ENCODE measurements around the gene RAD50. TPM values are rescaled to one million over a fixed set of nuclear protein-coding genes. Genes with fewer than 3 reads are reported as not detected.
A peak's percentile ranks its signal among the peaks of the same experiment; 100 is the strongest.

The RAD50 gene
- total and polyA plus RNA-seq, 10 of the 15 experiments (the other 5 are each of a cell fraction or from before 2014, with no cell fraction given) = 12.8 to 68.6 (median 47.0) TPM

GRCh38 chr5:132525299-132525724 lies 31.5 kb upstream of the RAD50 start (continued):
- TF ChIP-seq E4F1 (IDR thresholded peaks at IDR 0.05; ENCODE audit: borderline replicate concordance, partially characterized antibody) (no peak), BCL3 (IDR thresholded peaks at IDR 0.05; ENCODE audit: borderline replicate concordance, insufficient read depth, low read depth, low read length, poor library complexity, severe bottlenecking) (peak; percentile 71), PBX3 (IDR thresholded peaks at IDR 0.05; ENCODE audit: insufficient replicate concordance, low read depth, low read length) (no peak), CREM (IDR thresholded peaks at IDR 0.05; ENCODE audit: low read depth) (peak; percentile 86), MXI1 (IDR thresholded peaks at IDR 0.05; ENCODE audit: low read depth, low read length) (no peak; the same call in 1 of the 2 replicates), EED (IDR thresholded peaks at IDR 0.05; ENCODE audit: low read depth) (peak; percentile 97), SIN3A (IDR thresholded peaks at IDR 0.05; ENCODE audit: low read depth, low read length) (no peak), ZNF24 (IDR thresholded peaks at IDR 0.05) (peak; percentile 63), SP1 (IDR thresholded peaks at IDR 0.05; ENCODE audit: low read depth, low read length) (peak; percentile 64), SMAD5 (IDR thresholded peaks at IDR 0.05; ENCODE audit: low read depth) (no peak), NBN (IDR thresholded peaks at IDR 0.05) (peak; percentile 92), RB1 (IDR thresholded peaks at IDR 0.05; ENCODE audit: borderline replicate concordance) (no peak), TAF1 (IDR thresholded peaks at IDR 0.05; ENCODE audit: borderline replicate concordance, low read depth, low read length) (no peak), POLR2AphosphoS5 (IDR thresholded peaks at IDR 0.05; ENCODE audit: low read length) (no peak), ELK1 (IDR thresholded peaks at IDR 0.05; ENCODE audit: low read depth, low read length) (no peak), ZNF592 (IDR thresholded peaks at IDR 0.05) (no peak), IRF3 (IDR thresholded peaks at IDR 0.05) (no peak), BRCA1 (IDR thresholded peaks at IDR 0.05; ENCODE audit: low read depth, low read length) (no peak), GATAD2B (conservative IDR thresholded peaks at IDR 0.05; ENCODE audit: low read depth) (peak; percentile 62; the same call in 1 of the 2 replicates), HDAC2 (IDR thresholded peaks at IDR 0.05) (no peak), HDAC6 (IDR thresholded peaks at IDR 0.05; ENCODE audit: unreplicated experiment) (no peak)

Data from GM12878 (cell line).